HL-60/S4 treated with retinoic acid at 250 ng/mL for 4 days and 3 days (cell line): Measurements from ENCODE around the gene HEPACAM.

ENCODE experiments used
- in situ Hi-C: fragments of 300-500 bp; cut with MboI; formaldehyde crosslinking; loops from 2 replicates; pipeline ENCODE4 v1.7.0; 2022; ENCODE audit warnings: low sequenced_read_pairs

HEPACAM gene

DNA sequence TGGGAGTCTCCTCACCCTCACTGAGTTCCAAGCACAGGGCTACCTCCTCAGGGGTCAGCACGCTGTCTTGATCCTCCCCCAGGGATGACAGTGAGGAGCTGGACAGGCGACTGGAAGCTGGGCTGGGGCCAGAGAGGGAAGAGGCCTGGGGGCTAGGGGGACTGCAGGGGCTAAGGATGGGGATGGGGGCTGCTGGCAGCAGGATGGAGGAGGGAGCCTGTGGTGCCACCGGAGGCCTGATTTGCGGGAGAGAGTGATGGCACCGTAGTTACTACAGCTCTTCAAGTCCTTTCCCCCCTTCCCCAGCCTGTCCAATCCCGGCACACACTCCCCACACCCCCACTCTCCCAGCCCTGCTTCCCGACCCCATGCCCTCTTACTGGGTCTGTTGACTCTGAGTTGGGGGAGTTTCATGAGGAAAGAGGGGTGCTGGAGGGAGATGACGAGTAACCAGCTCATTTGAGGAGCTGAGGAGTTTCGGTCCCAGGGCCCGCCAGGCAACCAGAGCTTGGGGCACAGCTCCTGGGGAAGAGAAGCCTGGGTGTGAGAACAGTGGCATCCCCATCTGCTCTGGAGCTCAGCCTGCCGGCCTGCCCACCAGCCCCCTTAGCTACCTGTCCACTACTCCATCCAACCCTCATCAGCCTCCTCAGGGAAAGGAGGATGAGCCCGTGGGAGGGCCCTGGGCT, 48.7 kb downstream of the HEPACAM start:
- in situ Hi-C loops, result no loop called here

DNA sequence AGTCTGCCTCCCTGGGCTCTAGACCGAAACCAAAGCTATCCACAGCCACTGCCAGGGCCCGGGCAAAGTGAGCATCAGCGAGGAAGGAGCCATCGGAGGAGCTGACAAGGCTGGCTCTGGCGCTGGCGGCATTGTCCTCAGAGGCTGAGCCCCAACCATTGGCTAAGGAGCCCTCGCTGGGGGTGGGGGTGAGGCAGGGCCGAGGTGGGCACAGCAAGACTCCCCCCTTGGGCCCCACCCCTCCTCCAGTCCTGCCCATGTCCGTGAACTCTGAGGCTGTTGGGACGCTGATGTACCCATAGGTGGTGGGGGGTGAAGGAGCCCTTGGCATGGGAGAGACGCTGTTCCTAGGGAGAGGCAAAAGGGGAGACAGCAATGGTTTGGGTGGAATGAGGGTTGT, 49.4 kb downstream of the HEPACAM start:
- in situ Hi-C loops, result no loop called here

DNA sequence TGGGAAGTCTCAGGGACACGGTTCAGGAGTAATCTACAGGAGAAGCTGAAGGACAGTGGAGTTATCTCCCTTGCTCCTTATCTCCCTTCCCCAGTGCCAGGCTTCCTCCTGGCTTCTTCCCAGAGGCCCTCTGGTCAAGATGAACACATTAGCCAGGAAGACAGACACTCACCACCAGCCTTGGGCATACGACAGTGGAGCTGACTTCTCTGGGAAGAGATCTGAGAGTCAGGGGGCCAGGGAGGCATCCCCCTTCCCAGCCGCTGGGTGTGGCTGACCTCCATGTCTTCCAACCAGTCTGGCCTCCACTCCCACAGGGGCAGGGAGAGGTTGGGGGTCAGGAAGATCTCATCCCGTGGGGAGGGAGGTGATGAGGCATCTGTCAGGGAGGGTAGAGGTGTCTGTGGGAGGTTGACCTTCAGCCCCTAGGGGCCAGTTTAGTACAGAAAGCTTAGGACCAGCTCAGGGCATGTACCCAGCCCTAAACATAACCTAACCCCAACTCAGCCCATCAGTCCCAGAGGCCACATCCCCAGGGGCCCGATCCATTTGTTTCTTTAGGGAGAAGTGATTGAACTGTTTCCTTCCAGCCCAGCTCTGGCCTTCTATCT, 50.9 kb downstream of the HEPACAM start:
- in situ Hi-C loops, result no loop called here

DNA sequence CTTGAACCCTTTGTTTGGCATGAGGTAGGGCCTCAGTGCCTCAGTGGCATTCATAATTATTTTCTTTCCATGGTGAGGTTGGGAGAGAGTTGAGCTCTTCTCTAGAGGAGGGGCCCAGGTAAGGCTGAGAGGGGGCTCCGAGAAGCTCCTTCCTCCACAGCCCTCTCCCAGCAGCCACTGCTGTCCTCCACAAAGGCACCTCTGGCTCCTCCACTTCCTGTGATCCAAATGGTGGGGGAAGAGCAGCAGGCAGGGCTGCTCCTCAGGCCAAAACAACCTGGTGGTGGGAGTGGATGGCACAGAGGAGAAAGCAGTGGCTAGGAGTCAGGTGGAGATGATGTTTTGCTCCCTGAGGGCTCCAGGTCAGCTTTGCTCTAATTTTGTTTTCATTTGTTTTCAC, 51.5 kb downstream of the HEPACAM start:
- in situ Hi-C loops, result no loop called here

DNA sequence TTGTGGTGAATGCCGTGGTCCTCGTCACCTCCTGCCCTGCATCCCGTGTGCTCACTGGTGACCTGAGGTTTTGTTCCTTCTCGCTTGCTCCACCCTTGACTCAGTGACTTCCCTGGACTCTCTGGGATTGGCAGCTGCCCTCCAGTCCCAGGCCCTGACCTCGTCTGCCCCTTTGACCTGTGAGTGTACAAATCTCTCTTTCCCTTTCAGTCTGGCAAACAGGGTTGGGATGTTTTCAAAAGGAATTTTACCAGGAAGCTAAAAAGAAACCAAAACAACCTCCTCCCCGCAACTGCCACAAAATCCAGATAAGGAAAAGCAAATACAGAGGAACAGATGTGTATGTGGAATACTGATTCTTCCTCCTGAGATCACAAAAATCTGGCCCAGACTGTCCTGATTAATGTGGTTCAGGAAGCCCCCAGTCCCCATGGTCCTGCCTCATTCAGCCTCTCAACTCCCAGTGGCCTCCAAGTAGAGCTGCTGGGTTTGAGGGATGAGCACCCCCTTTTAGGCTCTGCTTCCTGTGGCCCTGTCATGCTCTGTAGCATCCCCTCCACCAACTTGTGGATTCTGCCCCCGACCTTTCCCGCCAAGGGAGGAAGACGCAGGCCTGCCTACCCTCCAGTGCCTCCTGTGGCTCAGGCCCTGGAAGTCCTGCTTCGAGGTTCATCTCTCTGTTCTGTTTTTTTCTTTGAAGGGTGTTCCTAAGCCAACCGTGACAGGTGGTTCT, 53.3 kb downstream of the HEPACAM start:
- in situ Hi-C loops, result no loop called here

DNA sequence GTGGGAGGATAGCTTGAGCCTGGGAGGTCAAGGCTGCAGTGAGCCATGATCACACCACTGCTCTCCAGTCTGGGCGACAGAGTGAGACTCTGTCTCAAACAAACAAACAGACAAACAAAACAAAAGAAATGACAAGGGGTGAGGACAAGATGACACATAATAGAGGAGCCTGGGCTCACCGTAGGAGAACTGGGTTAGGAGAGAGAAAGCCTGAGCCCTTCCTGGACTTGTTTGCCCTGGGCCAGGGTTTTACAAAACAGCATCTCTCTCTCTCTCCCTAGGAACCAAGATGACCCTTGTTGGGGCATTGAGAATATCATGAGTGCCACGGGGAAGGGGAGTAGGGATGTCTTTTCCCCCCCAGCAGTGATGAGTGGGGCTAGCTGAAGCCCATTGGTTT, 54.9 kb downstream of the HEPACAM start:
- in situ Hi-C loops, result no loop called here

DNA sequence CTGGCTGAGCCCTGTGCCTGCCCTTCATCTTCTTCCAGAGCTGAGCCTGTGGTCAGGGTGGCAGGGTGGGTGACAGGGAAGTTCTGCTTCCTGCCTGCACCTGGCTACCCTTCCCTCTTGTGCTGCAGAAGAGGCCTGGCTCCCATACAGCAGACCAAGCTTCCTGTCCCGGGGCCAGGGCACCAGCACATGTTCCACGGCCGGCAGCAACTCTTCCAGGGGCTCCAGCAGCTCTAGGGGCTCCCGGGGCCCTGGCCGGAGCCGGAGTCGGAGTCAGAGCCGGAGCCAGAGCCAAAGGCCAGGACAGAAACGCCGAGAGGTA, 55.6 kb downstream of the HEPACAM start:
- in situ Hi-C loops, result no loop called here

DNA sequence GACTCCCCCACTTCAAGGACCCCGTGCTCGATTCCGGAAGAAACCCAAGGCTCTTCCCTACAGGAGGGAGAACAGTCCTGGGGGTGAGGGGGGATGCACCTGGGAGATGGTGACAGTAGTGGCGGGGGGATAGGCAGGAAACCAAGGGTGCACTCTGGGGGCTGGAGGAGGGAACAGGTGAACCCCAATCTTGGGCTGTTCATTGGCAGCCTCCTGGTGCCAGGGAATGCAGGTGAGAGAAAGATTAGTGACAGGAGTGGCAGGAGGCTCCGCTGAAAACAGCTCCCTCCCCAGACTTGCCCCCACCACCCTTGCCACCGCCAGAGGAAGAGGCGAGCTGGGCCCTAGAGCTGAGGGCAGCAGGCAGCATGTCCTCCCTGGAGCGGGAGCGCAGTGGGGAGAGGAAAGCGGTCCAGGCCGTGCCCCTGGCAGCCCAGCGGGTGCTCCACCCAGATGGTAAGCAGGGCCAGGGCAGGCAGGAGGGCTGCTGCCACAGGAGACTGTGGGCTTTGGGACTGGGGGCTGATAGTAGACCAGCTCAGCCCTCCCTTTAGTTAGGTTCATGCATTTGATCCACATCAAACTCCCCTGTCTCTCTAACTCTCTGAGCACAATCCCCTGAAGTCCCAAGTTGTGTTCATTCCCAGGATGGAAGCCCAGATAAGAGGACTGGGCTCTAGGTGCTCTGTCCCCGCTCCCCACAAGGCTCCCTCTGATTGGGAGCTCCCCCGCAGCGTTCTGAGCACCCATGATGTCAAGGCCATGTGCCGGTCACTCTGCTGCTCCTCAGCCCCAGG, 56.2 kb downstream of the HEPACAM start:
- in situ Hi-C loops, result no loop called here

DNA sequence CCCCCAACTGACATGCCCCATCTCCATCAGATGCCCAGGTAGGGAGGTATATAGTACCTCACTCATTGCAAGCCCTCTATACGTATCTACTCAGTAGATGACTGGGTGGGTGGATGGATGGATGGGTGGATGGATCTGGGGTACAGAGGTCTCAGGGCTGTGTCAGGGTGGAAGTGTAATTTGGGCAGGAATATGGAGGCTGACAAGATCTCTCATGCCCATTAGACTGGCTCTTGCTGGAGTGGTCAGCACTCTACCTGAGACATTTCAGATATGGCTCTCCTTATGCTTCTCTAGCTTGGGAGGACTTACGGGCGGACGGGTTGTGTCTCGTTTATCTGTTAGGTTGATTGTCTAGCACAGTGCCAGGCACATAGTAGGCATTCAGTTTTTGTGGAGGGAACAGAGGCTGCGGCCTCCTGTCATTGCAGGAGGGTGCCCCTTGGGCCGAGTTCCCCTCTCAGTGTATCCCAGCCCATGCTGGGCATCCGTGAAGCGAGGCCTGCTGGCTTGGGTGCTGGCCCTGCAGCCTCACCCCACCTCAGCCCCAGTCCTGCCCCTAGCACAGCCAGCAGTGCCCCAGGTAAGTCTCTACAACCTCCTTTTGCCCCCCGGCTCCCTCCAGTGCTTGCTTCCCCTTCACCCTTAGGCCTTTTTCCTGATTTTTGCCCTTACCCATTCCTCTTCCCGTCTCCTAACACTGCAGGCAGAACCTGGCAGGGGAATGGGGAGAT, 56.9 kb downstream of the HEPACAM start:
- in situ Hi-C loops, result no loop called here

DNA sequence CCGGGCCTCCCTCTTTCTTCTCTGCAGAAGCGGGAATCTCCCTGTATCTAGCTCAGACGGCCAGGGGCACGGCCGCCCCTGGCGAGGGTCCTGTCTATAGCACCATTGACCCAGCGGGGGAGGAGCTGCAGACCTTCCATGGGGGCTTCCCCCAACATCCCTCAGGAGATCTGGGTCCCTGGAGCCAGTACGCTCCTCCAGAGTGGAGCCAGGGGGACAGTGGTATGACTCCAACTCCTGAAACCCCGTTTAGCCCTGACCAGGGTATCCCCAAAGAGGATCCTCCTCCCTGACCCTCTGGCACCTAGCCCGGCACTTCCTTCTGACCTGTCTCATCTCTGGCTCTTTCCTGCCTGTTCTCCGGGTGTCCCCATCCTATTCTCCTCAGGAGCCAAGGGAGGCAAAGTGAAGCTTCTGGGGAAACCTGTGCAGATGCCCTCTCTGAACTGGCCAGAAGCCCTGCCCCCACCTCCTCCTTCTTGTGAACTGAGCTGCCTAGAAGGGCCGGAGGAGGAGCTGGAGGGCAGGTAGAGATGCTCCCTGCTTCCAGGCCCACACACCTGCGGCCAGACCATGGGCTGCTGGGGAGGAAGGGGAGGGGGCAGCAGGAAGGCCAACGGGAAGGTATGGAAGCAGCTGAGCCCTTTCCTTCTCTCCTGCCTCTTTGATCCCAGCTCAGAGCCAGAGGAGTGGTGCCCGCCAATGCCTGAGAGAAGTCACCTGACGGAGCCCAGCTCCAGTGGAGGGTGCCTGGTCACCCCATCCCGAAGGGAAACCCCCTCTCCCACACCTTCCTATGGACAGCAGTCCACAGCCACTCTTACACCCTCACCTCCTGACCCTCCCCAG, 57.7 kb downstream of the HEPACAM start:
- in situ Hi-C loops, result no loop called here

DNA sequence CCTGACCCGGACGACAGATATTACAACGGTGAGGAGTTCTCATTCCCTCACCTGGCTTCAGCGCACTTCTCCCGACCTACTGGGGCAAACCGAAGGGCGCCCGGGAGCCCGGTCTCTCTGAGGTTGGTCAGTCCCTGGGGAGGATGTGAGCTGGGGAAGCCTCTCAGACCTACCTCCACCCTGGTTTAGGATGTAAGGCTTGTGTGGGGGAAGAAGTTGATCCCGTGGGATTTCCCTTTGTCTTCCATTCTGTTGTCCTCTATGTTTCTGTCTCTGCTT, 58.3 kb downstream of the HEPACAM start:
- in situ Hi-C loops, result no loop called here

DNA sequence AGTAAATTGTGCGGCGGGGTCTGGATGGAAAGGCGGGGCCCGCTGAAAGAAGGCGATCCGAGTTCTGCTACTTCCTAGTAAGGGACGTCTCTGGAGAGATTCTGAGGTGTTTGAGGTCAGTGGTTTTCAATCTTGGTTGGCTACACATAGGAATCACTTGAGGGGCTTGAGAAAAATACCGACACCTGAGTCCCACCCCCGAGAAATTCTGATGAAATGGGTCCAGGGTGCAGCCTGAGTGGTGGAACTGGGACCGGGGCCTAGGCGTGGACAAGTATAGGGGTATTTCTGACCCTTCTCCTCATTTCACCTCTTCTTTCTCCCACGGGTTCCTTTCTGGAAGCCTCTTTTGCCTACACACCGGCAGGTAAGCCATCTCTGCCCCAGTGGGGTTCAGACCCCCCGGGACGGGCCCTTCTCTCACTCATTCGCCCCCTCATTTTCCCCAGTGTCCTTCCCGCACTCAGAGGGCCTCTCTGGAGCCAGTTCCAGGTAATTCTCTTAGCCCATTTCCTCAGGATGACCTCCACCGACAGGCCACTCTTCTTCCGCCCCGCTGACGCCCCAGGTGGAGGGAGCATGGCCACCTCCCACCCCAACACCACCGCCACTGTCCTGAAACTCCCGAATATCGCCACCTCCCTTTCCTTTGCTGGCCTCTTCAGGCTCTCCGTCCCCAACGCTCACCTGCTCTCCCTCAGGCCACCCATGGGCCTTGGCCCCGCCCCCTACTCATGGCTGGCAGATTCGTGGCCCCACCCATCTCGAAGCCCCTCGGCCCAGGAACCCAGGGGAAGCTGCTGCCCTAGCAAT, 58.8 kb downstream of the HEPACAM start:
- in situ Hi-C loops, result no loop called here

DNA sequence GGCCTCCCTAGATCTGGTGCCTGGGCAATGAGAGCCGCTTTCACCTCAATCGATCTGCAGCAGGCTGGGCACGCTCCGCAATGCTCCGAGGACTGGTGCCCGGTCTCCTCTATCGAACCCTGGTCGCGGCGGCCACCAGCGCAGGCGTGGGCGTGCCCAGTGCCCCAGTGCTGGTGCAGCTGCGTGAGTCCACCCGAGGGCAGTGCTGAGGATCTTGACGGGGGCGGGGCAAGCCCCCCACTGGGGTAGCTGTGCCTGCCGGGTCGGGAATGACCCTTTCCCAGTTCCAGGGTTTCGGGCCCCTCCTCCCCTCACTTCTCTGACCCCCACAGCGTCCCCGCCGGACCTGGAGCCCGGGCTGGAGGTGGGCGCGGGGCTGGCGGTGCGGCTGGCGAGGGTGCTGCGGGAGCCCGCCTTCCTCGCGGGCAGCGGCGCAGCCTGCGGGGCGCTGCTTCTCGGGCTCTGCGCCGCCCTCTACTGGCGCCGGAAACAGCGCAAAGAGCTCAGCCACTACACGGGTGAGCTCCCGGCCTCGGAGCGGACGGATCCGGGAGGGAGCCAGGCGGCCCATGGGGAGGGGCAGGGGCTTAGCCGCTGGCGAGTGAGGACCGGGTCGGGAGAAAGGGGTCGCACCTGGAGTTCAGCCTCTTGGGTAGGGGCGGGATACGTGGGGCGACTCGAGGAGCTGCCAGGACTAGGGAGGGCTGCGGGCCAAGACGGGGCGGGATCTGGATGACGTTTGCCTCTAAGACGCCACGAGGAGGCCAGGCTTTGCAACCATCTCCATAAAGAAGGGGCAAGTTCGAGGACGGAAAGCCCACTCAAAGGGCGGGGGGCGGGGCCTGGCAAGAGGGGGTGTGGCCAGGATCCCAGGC, 59.7 kb downstream of the HEPACAM start:
- in situ Hi-C loops, result no loop called here

DNA sequence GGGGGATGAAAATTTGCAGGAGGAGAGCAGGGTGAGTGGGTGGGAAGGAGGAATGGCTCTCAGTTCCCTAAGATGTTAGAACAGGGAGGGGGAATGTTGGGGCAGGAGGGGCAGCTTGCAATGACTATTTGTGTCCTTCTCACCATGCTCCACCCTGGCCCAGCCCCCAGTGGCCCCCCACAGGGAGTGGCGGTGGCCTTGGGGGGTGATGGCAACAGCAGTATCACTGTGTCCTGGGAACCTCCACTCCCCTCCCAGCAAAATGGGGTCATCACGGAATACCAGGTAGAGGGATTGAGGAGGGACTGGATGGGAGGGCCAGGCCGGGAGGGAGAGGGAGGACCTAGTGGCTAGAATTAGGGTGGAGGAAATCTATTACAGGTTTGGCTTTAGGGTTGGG, 60.4 kb downstream of the HEPACAM start:
- in situ Hi-C loops, result no loop called here

DNA sequence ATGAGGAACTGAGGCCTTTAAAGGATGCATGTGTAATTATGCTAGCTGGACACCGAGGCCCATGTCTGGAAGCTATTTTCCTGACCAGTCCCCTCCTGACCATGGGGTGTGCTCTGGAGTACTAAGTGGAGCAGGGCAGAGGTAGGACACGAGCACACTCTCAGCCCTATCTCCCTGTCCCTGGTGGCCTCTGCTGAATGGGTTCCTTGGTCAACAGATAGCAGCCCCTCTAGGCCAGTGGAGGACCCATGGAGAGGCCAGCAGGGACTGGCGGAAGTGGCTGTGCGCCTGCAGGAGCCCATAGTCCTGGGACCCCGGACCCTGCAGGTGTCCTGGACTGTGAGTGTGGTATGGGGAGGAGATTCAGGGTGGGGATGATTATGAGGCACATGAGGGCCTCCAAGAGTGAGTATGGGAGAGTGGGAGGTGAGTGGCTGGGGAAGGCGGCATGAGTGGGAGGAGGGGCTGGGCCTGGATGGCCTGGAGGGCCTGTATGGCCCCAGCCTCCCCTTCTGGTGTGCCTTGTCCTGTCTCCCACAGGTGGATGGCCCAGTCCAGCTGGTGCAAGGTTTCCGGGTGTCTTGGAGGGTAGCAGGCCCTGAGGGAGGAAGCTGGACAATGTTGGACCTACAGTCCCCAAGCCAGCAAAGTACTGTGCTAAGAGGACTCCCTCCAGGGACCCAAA, 61.1 kb downstream of the HEPACAM start:
- in situ Hi-C loops, result no loop called here

DNA sequence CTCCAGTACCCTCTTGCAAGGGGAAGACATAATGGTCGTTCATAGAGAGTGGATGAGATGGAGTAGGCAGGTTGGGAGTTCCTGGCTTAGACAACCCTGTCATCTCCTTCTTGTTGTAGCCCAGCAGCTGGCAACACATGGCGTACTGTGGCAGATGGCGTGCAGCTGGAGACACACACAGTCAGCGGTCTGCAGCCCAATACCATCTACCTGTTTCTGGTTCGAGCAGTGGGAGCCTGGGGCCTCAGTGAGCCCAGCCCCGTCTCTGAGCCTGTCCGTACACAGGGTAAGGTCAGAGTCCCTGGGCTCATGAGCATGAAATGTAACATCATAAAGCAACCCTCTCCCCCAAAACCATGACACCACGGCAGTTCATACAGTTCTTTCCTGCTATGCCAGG, 61.9 kb downstream of the HEPACAM start:
- in situ Hi-C loops, result no loop called here

DNA sequence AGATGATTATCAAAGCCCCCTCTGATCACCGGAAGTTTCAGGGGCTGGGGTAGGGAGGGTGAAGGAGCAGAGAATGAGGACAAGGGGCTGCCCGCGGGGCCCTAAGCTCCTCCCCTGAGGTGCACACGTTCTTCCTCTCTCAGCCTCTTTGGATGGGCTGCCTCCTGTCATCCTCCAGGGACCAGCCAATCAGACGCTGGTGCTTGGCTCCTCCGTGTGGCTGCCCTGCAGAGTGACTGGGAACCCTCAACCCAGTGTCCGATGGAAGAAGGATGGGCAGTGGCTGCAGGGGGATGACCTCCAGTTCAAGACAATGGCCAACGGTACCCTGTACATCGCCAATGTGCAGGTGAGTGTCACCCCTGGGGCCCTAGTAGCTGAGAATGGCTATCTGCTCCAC, 63.1 kb downstream of the HEPACAM start:
- in situ Hi-C loops, result no loop called here

DNA sequence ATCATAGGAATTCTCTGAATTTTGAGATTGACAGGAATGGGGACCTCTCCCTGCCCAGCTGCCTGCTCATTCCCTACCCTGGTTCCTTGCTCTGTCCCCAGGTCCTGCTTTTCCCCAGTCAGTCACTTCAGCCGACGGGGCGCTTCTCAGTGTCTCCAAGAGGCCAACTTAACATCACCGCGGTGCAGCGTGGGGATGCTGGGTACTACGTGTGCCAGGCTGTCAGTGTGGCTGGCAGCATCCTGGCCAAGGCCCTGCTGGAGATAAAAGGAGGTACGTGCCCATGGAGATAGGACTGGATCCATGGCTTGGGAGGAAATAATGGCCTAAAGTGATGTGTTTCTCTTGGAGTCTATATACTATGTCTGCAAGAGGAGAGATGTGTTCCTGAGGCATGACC, 63.6 kb downstream of the HEPACAM start:
- in situ Hi-C loops, result no loop called here
